NCI-H2227 (cell line): ENCODE results near the gene CD37.

Source experiments
- DNase-seq: peaks from one replicate; lab custom pipeline; 2025; ENCODE audit not compliant: unreplicated experiment; lab: John Stamatoyannopoulos, UW

CD37 gene

DNA sequence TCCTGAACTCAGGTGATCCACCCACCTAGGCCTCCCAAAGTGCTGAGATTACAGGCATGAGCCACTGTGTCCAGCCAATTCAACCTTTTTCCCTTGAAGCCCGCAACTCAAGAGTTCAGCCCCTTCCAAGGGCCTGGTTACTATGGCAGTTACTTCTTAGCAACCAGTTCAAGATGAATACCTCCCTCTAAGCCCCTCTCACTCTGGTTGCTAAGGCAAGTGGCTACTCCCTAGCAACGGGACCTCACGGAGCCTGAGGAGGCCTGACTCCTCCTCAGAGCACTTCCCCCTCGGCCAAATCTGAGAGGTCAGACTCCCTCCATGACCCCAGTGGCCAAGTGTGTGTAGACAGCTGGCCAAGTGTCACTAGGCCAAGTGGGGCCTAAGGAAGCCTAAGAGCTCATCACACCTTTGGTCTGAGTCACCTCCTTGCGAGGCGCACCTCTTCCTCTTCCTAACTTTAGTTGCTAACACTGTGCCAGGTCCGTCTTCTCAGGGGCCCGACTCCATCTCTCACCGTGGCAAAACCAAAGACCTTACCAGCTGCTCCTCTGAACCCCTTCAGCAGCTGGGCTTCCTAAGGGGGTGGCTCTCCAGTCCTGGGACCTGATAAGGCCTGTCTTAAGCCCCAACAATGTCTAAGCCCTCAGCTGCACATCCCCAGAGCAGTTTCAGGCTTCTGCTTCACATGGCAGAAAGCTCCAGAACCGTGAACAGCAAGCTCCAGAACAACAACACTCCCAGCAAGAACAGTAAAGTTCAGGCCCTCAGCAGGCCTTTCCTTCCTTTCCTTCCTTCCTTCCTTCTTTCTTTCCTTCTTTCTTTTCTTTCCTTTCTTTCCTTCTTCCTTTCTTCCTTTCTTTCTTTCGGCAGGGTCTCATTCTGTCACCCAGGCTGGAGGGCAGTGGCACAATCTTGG lies 9.6 kb downstream of the CD37 start:
- peak; percentile 31 for DNase-seq

DNA sequence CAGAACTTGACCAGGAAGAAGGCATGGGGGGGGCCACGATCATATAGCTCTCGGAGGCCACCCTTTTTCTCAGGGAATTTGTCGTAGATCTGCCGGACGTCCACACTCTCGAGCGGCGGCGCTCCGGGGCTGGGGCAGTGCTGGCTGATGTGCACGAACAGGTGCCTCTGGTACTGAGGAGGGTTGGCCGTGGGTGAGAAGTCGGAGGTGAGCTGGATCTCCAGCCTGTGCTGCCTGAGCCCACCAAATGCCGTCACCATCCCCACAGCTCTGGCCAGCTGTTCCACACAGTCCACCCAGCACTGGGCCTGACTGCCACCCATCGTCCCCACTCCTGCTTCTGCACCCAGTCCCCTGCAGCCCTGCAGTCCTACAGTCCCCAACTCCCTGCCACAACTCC lies 12.0 kb downstream of the CD37 start:
- DNase-seq, result no peak

DNA sequence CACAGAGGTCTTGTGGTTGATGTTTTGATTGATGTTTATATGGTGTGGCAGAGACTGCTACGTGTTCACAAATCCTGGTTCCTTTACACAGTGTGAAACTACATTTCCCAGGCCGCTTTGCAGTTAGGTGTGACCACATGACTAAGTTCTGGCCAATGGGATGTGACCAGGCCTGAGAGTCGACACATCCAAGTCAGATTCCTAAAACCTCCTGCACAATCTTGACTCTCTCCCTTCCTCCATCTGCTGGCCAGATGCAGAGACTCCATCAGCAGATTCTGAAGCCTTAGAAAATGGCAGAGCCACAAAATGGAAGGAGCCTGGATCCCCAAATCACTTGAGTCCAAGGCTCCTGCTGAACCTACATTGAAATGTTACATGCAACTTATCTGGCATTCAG lies 12.6 kb downstream of the CD37 start:
- DNase-seq, result peak; percentile 79

DNA sequence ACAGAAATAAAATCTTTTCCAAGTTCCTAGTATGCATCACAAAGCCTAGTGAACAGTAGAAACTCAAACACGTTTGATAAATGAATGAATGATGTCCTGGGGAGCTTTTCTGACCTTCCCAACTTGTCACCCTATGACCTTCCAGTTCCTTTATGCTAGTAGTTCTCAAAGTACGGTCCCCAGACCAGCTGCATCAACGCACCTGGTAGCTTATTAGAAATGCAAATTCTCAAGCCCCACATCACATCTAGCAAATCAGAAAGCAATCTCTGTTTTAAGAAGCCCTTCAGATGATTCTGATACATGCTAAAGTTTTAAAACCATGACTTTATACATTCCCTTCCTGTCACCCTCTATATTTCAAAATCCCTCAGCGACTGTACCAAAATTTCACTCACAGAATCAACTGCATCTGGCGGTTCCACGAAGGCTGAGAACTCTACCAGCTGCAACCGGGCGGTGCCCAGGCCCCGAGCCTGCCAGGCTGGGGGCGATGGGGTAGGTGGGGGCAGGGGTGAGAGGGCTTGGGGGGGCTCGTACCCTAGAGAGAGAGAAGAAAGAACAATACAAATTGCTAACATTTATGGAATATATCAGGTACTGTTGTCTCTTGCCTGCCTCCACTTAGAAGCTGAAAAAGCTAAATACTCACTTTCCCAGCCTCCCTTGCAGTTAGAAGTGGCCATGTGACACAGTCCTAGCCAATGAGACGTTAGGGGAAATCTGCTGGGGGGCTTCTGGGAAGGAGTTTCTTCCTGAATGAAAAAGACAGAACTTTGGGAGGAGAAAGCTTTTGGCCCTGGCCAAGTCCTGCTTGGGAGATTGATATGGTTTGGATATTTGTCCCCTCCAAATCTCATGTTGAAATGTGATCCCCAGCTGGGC lies 13.3 kb downstream of the CD37 start:
- DNase-seq, result no peak

GRCh38 chr19:49349567-49349966 lies 14.4 kb downstream of the CD37 start:
- DNase-seq, result no peak

GRCh38 chr19:49355909-49356353 lies 20.7 kb downstream of the CD37 start:
- no peak for DNase-seq

- DNase-seq, result no peak
These were observed 21.2 kb downstream of the CD37 start for GRCh38 chr19:49356382-49356781.

- no peak for DNase-seq
These were observed 22.0 kb downstream of the CD37 start for GRCh38 chr19:49357186-49357585.

- no peak for DNase-seq
These were observed 24.9 kb downstream of the CD37 start for GRCh38 chr19:49359851-49360820.

- DNase-seq, result peak; percentile 24
These were observed 26.3 kb downstream of the CD37 start for GRCh38 chr19:49361438-49362047.

DNA sequence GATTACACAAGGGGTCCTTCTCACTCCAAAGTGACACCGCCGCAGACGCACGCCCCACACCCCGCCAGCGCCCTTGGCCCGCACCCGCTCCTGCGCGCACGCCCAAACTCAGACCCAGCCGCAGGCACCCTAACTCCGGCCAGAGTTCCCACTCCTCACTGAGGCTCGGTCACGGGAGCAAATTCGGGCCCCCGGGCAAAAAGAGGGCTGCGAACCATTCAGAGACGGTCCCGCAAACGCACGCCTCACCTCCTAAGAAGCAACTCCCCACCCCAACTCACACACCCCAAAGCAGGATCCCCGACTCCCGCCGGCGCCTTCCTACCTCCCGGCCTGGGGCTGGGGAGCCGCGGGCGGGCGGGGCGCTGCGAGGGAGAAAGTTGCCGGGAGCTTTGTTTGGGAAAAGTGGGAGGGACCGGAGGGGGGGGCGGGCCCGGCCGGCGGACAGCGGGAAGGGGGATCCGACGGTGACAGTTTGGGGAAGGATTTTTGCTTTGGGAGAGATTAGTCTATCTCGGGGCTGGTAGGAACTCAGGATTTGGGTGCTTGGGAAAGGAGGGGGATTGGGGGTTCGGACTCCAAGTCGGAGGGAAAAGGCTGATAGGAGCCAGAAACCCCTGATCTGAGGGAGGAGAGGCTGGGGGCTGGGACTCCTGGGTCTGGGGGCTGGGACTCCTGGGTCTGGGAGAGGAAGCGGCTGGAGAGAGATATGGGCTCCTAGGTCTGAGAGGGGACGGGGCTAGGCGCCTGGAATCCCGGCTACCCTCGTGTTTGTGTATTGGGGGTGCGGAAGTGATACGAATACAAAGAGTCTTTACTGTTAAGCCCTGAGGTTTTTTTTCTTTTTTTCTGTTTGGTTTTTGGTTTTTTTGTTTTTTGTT lies 27.1 kb downstream of the CD37 start, which contains the start of gene TEAD2:
TEAD2 (minus strand) TSS at position 369 of the 881 bp plus-strand sequence. CDS start 2,341 bp downstream, outside the sequence.
- DNase-seq, result peak; percentile 17

DNA sequence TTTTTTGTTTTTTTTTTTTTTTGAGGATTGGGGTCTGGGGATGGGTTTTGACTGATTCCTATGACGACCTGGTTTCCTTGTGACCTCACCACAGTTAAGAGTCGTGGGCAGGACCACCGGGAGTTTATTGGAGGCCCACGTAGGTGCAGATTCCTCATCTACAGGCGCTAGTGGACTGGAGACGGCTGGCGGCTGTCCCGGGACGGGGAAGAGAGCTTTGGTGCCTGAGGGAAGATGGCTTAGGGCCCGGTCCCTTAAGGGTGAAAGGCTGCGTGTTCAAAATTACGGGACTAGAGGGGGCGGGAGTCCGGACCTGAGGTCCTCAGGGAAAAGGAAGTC lies 27.7 kb downstream of the CD37 start:
- DNase-seq, result no peak

GRCh38 chr19:49363268-49364082 lies 28.3 kb downstream of the CD37 start, which contains the start of gene DKKL1:
Gene DKKL1, plus strand, starts transcription at chr19:49363877. Its CDS starts 122 bp downstream, at chr19:49363999.
- peak; percentile 91 for DNase-seq

DNA sequence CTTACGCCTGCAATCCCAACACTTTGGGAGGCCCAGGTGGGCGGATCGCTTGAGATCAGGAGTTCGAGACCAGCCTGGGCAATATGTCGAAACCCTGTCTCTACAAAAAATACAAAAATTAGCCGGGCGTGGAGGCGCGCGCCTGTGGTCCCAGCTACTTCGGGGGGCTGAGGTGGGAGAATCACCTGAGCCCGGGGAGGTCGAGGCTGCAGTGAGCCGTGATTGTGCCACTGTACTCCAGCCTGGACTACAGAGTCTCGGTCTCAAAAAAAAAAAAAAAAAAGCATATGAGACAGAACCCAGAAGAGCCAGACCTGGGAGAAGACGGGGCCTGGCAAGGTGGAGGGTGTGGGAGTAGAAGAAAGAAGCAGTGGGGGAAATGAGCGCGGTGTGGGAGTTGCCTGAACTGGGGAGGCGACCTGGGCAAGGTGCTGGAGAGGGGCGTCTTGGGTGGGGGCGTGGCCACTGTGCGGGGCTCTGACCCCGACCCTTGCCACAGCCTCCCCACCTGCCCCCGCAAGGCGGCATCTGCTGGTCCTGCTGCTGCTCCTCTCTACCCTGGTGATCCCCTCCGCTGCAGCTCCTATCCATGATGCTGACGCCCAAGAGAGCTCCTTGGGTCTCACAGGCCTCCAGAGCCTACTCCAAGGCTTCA lies 29.0 kb downstream of the CD37 start:
- DNase-seq, result no peak

DNA sequence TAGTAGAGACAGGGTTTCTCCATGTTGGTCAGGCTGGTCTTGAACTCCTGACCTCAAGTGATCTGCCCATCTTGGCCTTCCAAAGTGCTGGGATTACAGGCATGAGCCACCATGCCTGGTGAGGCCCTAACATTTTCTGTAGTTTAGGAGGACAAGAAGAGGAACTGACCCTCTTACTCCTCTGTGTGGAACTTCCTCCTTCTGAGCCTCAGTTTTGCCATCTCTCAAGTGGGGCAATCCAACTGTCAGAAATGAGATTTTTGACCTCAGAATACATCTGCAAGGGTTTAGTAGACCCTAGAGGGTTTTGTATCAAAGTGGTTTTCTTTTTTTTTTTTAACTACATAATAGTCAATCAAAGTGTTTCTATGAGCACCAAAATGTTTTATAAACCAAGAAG lies 30.9 kb downstream of the CD37 start:
- no peak for DNase-seq

GRCh38 chr19:49368711-49369358 lies 33.6 kb downstream of the CD37 start:
- no peak for DNase-seq

DNA sequence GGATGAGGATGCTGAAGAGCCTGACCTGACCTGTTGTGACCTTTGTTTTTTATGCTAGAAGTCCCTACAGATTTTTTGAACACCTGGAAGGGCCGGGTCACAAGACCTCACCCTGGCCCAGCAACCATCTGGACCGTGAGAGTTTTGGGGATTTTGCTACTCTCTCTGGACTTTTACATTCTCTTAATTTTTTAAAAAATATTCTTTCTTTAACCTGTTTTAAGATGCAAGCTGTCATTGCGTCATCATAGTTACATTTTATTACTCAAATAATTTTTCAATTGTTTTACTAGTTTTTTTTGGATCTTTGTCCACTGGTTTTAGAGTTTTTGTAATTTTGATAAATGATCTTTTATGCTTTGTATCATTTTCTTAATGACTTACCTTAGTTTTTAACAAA lies 36.0 kb downstream of the CD37 start:
- DNase-seq, result no peak
